Activated CD8-positive, alpha-beta T cell treated with anti-CD3 and anti-CD28 coated beads for 36 hours (primary cell): Measurements from ENCODE around the gene RGL1. TPM values are rescaled to one million over a fixed set of nuclear protein-coding genes. Genes with fewer than 3 reads are reported as not detected.

Experiments used
- ATAC-seq: fragments of 200-7000 bp; cut with Tn5 transposase; one replicate; pipeline ENCODE4 v1.10.0; 2021; ENCODE audit warnings: mild to moderate bottlenecking, moderate library complexity
- CTCF ChIA-PET: fragments of 350-600 bp; sonication (Branson Sonifier 250); formaldehyde crosslinking; loops from one replicate; lab custom pipeline; 2021; ENCODE audit warnings: antibody characterized with exemption; lab: Charles Lee
- POLR2A ChIA-PET: fragments of 350-600 bp; sonication (Branson Sonifier 250); formaldehyde crosslinking; loops from one replicate; lab custom pipeline; 2021; ENCODE audit warnings: antibody characterized with exemption; lab: Charles Lee
- DNase-seq: peaks from one replicate; pipeline ENCODE4 v3.0.0-alpha.2; 2020
- H3K27ac Mint-ChIP-seq: one replicate; pipeline ENCODE4 v1.8.0; 2021; ENCODE audit warnings: mild to moderate bottlenecking, mixed read lengths
- H3K27me3 Mint-ChIP-seq: one replicate; pipeline ENCODE4 v1.8.0; 2021; ENCODE audit warnings: mixed read lengths
- H3K36me3 Mint-ChIP-seq: one replicate; pipeline ENCODE4 v1.8.0; 2021; ENCODE audit warnings: low read depth, mixed read lengths
- H3K4me1 Mint-ChIP-seq: one replicate; pipeline ENCODE4 v1.8.0; 2021; ENCODE audit warnings: low read depth, mixed read lengths
- H3K4me3 Mint-ChIP-seq: one replicate; pipeline ENCODE4 v1.8.0; 2021; ENCODE audit warnings: mild to moderate bottlenecking, moderate library complexity, mixed read lengths
- H3K9me3 Mint-ChIP-seq: one replicate; pipeline ENCODE4 v1.8.0; 2021; ENCODE audit warnings: mixed read lengths
- intact Hi-C: fragments of 100-400 bp; cut with micrococcal nuclease; formaldehyde crosslinking; loops from one replicate; pipeline ENCODE4 v1.10.0; 2022
- total RNA-seq, 2 experiments: library from RNA; stranded (reverse); gene quantifications; one replicate each; pipeline ENCODE4 v1.2.3, GENCODE V29; 2021
- TF ChIP-seq, protein P1 (sequence below): fragments of 200-600 bp; IDR thresholded peaks from one replicate; pipeline ENCODE4 v1.8.0; 2022; ENCODE audit warnings: antibody characterized with exemption, mild to moderate bottlenecking

RGL1 gene
- total RNA-seq, result 1 to 10 TPM; 1.2 to 1.3 TPM

DNA sequence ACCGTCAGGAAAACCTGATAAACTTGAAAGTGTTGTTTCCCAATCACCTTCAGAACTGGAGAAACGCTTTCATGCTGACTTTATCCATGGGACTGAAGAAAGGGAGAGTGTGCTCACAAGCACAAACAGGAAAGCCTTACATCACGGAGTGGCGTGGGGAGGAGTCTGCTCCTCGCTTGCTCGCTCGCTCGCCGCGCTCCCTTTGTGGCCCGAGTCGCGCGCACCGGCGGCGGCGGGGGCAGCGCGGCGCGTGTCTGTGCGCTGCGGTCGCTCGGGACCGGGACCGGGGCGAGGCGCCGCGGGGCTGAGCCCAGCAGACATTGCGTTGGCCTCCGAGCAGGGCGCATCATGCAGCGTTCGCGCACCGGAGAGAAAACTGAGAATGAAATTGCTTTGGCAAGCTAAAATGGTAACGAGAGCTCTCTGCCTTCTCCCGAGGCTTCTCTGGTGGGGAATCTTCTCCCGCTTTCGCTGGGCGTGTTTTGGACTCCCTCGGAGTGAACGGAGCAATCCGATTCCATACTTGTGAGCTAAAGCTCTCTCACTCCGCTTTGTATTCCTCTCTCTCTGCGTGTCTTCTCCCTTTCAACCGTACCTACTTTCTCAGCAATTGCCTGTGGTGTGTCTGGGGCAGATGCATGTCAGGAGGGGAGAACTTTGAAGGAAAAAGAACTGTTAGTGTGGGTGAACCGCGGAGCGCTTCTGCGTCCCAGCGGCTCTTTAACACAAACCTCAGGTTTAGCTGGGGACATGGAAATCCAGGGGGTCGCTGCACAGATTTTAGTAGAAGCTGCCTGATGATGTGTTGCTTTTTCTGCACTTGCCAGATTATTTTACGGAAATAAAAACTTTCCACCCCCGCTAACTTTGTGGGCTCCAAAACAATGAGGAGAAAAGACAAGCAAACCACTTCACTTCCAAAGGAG lies at the start of gene RGL1:
RGL1 (plus strand) TSS at position 205 of the 926 bp plus-strand sequence; CDS start at position 383, 178 bp downstream.
- ChIA-PET POLR2A (no interaction called here), CTCF (interaction anchor here (1.0 to 1.2 kb wide), 2 partner anchors 120 to 150 kb away, joined by 3 read pairs; no protein-coding TSS in a partner anchor)
- no peak within 1 kb of the TSS for H3K27ac Mint-ChIP-seq
- ATAC-seq (peak; percentile 60), DNase-seq (peak; percentile 37)
- intact Hi-C loops, result no loop called here
- TF ChIP-seq, protein P1, sequence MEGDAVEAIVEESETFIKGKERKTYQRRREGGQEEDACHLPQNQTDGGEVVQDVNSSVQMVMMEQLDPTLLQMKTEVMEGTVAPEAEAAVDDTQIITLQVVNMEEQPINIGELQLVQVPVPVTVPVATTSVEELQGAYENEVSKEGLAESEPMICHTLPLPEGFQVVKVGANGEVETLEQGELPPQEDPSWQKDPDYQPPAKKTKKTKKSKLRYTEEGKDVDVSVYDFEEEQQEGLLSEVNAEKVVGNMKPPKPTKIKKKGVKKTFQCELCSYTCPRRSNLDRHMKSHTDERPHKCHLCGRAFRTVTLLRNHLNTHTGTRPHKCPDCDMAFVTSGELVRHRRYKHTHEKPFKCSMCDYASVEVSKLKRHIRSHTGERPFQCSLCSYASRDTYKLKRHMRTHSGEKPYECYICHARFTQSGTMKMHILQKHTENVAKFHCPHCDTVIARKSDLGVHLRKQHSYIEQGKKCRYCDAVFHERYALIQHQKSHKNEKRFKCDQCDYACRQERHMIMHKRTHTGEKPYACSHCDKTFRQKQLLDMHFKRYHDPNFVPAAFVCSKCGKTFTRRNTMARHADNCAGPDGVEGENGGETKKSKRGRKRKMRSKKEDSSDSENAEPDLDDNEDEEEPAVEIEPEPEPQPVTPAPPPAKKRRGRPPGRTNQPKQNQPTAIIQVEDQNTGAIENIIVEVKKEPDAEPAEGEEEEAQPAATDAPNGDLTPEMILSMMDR, result no peak
- H3K27me3 Mint-ChIP-seq, result peaks cover 23% of the 10 kb centered on the region
- H3K9me3 Mint-ChIP-seq, result peaks cover 22% of the 10 kb centered on the region
- peak within 1 kb of the TSS; percentile 69 for H3K4me3 Mint-ChIP-seq
- H3K36me3 Mint-ChIP-seq, result peaks cover 8% of the 10 kb centered on the region
- H3K4me1 Mint-ChIP-seq, result peaks cover 5% of the 10 kb centered on the region

- Mint-ChIP-seq H3K4me1 (peaks cover 2% of the 10 kb centered on the region), H3K9me3 (peaks cover 4% of the 10 kb centered on the region), H3K27ac (no peak overlapping the region), H3K36me3 (peaks cover 10% of the 10 kb centered on the region), H3K4me3 (no peak overlapping the region), H3K27me3 (no peaks in the 10 kb centered on the region)
- CTCF ChIA-PET, result no interaction called here
- ATAC-seq (no peak), DNase-seq (no peak)
- POLR2A ChIA-PET, result no interaction called here
- intact Hi-C loops, result no loop called here
- TF ChIP-seq, protein P1, result no peak
These were observed 48.6 kb upstream of the RGL1 start for GRCh38 chr1:183756326-183756725.

GRCh38 chr1:183757061-183757460 lies 47.9 kb upstream of the RGL1 start:
- ChIA-PET POLR2A (no interaction called here), CTCF (no interaction called here)
- Mint-ChIP-seq H3K4me1 (peaks cover 2% of the 10 kb centered on the region), H3K27me3 (no peaks in the 10 kb centered on the region), H3K27ac (no peak overlapping the region), H3K9me3 (peaks cover 4% of the 10 kb centered on the region), H3K4me3 (no peak overlapping the region), H3K36me3 (peaks cover 7% of the 10 kb centered on the region)
- DNase-seq (no peak), ATAC-seq (no peak)
- intact Hi-C loops, result no loop called here
- TF ChIP-seq, protein P1, result no peak

DNA sequence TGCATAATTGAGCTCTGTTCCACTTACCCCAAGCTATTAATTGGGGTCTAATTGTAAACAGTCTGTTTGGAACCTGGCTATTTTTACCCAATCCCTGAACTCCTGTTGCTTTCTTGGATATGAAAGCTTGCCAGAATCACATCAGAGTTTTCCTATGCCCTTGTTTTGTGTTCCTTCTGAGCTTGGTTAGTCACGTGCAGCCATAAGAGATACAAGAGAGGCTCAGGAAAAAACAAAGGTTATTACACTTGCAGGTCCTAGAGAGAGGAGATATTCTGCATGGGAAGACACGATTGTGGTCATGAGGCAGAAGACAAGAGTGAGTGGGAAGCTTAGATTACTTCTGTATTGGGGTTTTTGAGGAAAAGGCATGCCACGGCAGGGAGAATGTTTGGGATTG lies 46.0 kb upstream of the RGL1 start:
- peaks cover under 1% of the 10 kb centered on the region for H3K36me3 Mint-ChIP-seq
- intact Hi-C loops, result no loop called here

More for the DNA sequence above, 46.0 kb upstream of the RGL1 start:
- Mint-ChIP-seq H3K4me1 (peaks cover 2% of the 10 kb centered on the region), H3K4me3 (no peak overlapping the region), H3K27me3 (no peaks in the 10 kb centered on the region), H3K9me3 (peaks cover 6% of the 10 kb centered on the region), H3K27ac (no peak overlapping the region)
- DNase-seq (no peak), ATAC-seq (no peak)
- TF ChIP-seq, protein P1, result no peak
- ChIA-PET CTCF (interaction anchor here (1.3 to 1.4 kb wide), 2 partner anchors 74 to 103 kb away, joined by 3 to 4 read pairs; no protein-coding TSS in a partner anchor), POLR2A (interaction anchor here (0.9 kb wide), 1 partner anchor 130 kb away, joined by 3 read pairs; no protein-coding TSS in a partner anchor)
